ENCODE data around the gene IGF2.

Gene IGF2

DNA sequence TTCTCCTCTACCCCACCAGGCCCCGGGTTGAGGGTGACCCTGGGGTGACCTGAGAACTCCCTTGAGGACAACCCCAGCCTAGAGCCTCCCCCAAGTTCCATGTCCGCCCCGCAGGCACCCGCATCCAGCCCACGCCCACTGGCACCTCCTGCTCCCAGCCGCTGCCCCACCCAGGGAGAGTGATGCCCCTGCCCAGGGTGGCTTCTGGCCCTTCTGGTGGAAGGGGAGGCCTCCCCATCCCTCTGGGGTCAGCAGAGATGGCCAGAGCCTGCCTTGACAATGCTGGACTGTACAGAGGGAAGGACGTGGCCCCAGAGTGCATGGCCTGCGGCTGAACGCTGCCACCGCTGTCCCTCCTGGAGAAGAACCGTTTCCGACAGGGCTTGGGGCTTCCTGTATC, 33.5 kb upstream of the IGF2 start:
- TF ChIP-seq, protein P1, sequence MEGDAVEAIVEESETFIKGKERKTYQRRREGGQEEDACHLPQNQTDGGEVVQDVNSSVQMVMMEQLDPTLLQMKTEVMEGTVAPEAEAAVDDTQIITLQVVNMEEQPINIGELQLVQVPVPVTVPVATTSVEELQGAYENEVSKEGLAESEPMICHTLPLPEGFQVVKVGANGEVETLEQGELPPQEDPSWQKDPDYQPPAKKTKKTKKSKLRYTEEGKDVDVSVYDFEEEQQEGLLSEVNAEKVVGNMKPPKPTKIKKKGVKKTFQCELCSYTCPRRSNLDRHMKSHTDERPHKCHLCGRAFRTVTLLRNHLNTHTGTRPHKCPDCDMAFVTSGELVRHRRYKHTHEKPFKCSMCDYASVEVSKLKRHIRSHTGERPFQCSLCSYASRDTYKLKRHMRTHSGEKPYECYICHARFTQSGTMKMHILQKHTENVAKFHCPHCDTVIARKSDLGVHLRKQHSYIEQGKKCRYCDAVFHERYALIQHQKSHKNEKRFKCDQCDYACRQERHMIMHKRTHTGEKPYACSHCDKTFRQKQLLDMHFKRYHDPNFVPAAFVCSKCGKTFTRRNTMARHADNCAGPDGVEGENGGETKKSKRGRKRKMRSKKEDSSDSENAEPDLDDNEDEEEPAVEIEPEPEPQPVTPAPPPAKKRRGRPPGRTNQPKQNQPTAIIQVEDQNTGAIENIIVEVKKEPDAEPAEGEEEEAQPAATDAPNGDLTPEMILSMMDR (IDR thresholded peaks at IDR 0.05; ENCODE audit: extremely low read depth, insufficient read depth, missing control alignments): no peak
- DNase-seq (ENCODE audit: low spot score): no peak
- in situ Hi-C loops (cut with MboI; ENCODE audit: low pct_unique_long_range_greater_than_20kb, low sequenced_read_pairs, unreplicated experiment): loop anchor here (25.0 kb wide), 1 partner anchor 485 kb away; the partner anchor contains the start of gene KRTAP5-6

DNA sequence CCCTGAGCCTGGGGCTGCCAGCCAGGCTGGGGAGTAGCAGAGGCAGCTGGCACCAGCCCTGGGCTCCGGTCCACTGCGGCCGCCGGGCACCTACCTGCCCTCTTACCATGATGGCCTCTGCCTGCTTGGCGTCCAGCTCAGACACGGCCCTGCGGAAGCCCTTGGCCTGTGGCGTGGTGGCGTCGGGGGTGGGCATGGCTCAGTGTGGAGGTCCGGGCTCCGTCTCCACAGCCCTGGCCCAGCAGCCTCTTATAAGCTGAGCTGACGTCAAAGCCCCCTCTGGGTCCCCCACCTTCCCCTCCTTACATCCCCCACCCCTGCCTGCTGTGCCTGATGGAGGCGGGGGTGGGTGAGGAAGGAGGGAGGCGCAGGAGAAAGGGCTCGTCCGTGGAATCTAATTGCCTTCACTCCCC, 32.4 kb upstream of the IGF2 start, which contains the start of gene TH:
TSS of gene TH (minus strand) at position 225 of the 413 bp plus-strand sequence. CDS start at position 196, 29 bp downstream.
- TF ChIP-seq, protein P1 (IDR thresholded peaks at IDR 0.05; ENCODE audit: extremely low read depth, insufficient read depth, missing control alignments): no peak
- DNase-seq (ENCODE audit: low spot score): no peak
- in situ Hi-C loops (cut with MboI; ENCODE audit: low pct_unique_long_range_greater_than_20kb, low sequenced_read_pairs, unreplicated experiment): loop anchor here (25.0 kb wide), 1 partner anchor 484 kb away; the partner anchor contains the start of gene KRTAP5-6

DNA sequence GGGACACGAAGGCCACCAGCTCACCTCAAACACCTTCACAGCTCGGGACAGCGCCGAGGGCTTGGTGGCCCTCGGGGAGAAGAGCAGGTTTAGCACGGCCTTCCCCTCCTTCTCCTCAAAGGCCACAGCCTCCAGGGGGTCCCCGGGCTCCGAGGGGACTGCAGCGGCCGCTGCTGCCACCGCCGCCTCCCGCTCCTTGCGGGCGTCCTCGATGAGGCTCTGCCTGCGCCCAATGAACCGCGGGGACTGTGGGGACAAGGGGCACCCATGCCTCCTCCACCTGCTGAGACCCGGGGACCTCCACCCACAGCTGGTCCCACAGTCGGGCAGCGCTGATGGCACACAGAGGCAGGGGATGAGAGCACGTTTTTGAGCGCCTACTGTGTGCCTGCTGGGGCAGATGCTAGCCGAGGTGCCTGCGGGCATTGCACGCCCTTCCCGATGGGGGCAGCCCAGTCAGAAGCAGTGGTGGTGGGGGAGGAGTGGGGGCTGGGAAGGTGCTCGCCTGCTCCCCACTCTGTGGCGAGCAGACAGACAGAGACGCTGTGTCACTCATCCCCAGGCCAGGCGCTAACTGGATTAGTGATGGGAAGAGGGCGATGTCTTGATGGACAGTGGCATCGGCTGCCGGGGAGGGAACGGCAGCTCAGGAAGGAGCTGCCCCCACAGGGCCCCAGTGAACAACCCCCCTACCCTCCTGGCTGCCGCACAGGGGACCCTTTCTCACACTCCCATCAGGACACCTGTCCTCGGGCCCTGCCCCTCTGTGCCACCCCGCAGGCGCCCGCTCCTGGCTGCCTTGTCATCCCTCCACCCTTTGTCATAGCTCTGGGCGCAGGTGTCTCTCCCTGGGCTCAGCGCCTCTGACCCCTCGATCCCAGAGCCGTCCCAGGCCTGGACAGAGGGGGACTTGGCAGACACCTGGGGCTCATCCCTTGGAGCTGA, 30.7 kb upstream of the IGF2 start:
- in situ Hi-C loops (cut with MboI; ENCODE audit: low pct_unique_long_range_greater_than_20kb, low sequenced_read_pairs, unreplicated experiment): loop anchor here (25.0 kb wide), 1 partner anchor 483 kb away; the partner anchor contains the start of gene KRTAP5-6

DNA sequence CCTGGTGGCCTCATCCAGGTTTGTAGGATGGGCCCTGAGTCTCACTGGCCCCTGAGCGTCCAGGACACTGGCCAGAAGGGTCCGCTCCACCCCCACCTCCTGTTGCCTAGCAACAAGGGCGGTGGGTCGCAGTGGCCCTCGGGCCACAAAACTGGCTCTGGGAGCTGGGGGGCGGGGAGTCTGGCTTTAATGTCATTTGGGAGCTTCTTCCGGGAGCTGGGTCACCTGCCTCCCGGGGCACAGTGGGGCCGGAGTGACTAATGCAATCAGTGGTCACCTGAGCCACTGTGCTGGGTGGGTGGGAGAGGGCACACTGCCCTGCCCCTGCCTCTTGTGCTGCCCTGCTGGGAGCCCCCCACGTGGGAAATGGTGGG, 29.8 kb upstream of the IGF2 start:
- in situ Hi-C loops (cut with MboI; ENCODE audit: low pct_unique_long_range_greater_than_20kb, low sequenced_read_pairs, unreplicated experiment): loop anchor here (25.0 kb wide), 1 partner anchor 482 kb away; the partner anchor contains the start of gene KRTAP5-6
- TF ChIP-seq, protein P1 (IDR thresholded peaks at IDR 0.05; ENCODE audit: extremely low read depth, insufficient read depth, missing control alignments): no peak
- no peak for DNase-seq (ENCODE audit: low spot score)

More for the DNA sequence above, 30.7 kb upstream of the IGF2 start:
- DNase-seq (ENCODE audit: low spot score): no peak
- TF ChIP-seq, protein P1 (IDR thresholded peaks at IDR 0.05; ENCODE audit: extremely low read depth, insufficient read depth, missing control alignments): no peak

DNA sequence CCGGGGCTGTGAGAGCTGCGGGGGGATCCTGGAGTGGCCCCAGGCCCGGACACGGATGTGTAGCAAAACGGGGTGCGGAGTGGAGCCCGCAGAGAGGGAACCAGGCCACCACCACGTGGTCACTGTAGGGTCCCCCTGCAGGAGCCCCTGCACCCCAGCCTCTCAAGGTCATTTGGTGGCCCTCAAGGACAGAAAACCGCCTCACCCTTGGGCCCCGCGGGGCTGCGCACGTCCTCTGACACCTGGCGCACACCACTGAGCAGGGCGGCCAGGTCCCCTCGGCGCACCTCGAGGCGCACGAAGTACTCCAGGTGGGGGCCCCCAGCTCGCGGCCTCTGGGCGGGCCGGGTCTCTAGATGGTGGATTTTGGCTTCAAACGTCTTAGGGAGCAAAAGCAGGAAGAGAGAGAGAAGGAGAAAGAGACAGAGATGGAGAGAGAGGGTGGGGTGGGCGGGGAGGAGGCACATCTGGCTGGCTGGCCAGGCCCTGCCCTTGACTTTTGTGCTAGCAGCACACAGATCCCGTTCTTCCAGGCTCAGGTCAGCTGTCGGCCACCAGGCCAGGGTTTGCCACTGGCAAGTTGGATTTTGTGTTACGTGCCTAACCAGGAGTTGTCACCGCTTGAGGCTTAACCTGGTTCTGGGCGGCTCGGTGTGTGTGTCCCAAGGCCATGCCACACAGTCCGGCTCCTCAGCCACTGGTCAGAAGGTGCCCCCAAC, 29.3 kb upstream of the IGF2 start:
- DNase-seq (ENCODE audit: low spot score): no peak
- TF ChIP-seq, protein P1 (IDR thresholded peaks at IDR 0.05; ENCODE audit: extremely low read depth, insufficient read depth, missing control alignments): no peak
- in situ Hi-C loops (cut with MboI; ENCODE audit: low pct_unique_long_range_greater_than_20kb, low sequenced_read_pairs, unreplicated experiment): loop anchor here (25.0 kb wide), 1 partner anchor 481 kb away; the partner anchor contains the start of gene KRTAP5-6

Data from GM13977 (cell line).